Activated CD4-positive, alpha-beta memory T cell treated with anti-CD3 and anti-CD28 coated beads for 36 hours (primary cell): ENCODE measurements around the gene GRAMD1A. TPM values are rescaled to one million over a fixed set of nuclear protein-coding genes. Genes with fewer than 3 reads are reported as not detected.

Source experiments
- CTCF ChIA-PET: fragments of 350-600 bp; sonication (Branson Sonifier 250); formaldehyde crosslinking; loops from one replicate; lab custom pipeline; 2021; ENCODE audit warnings: antibody characterized with exemption, inconsistent platforms; lab: Charles Lee
- POLR2A ChIA-PET: fragments of 350-600 bp; sonication (Branson Sonifier 250); formaldehyde crosslinking; loops from one replicate; lab custom pipeline; 2021; ENCODE audit warnings: antibody characterized with exemption; lab: Charles Lee
- DNase-seq: peaks from one replicate; pipeline ENCODE4 v3.0.0-alpha.2; 2020
- H3K27ac Mint-ChIP-seq: one replicate; pipeline ENCODE4 v1.8.0; 2021; ENCODE audit warnings: mixed read lengths
- H3K27me3 Mint-ChIP-seq: one replicate; pipeline ENCODE4 v1.8.0; 2021; ENCODE audit warnings: mixed read lengths
- H3K36me3 Mint-ChIP-seq: one replicate; pipeline ENCODE4 v1.8.0; 2021; ENCODE audit warnings: mixed read lengths
- H3K4me1 Mint-ChIP-seq: one replicate; pipeline ENCODE4 v1.8.0; 2021; ENCODE audit warnings: low read depth, mixed read lengths
- H3K4me3 Mint-ChIP-seq: one replicate; pipeline ENCODE4 v1.8.0; 2021; ENCODE audit warnings: mild to moderate bottlenecking, mixed read lengths
- H3K9me3 Mint-ChIP-seq: one replicate; pipeline ENCODE4 v1.8.0; 2021; ENCODE audit warnings: mixed read lengths
- intact Hi-C: fragments of 100-400 bp; cut with micrococcal nuclease; formaldehyde crosslinking; loops from one replicate; pipeline ENCODE4 v1.15.1; 2023
- total RNA-seq, 2 experiments: library from RNA; stranded (reverse); gene quantifications; one replicate each; pipeline ENCODE4 v1.2.3, GENCODE V29; 2021

The GRAMD1A gene
- total RNA-seq, 2 experiments from 2014 or later: 204 to 223 TPM

GRCh38 chr19:35030257-35031071 lies 30.3 kb downstream of the GRAMD1A start, which contains the start of gene SCN1B:
Gene SCN1B, plus strand, starts transcription at chr19:35030470. Its CDS starts 351 bp downstream, at chr19:35030821.
- Mint-ChIP-seq H3K9me3 (no peaks in the 10 kb centered on the region), H3K27ac (no peak within 1 kb of the TSS), H3K4me3 (peak within 1 kb of the TSS; percentile 58), H3K4me1 (peaks cover 8% of the 10 kb centered on the region), H3K27me3 (peaks cover 13% of the 10 kb centered on the region), H3K36me3 (peaks cover 17% of the 10 kb centered on the region)
- peak; percentile 84 for DNase-seq
- ChIA-PET CTCF (interaction anchor here (0.7 to 2.1 kb wide), 2 partner anchors 12 to 13 kb away, joined by 3 to 13 read pairs; no protein-coding TSS in a partner anchor), POLR2A (no interaction called here)
- intact Hi-C loops: no loop called here

- Mint-ChIP-seq H3K27ac (no peak overlapping the region), H3K4me3 (peak overlapping the region; percentile 58), H3K9me3 (no peaks in the 10 kb centered on the region), H3K27me3 (peaks cover 13% of the 10 kb centered on the region), H3K36me3 (peaks cover 11% of the 10 kb centered on the region), H3K4me1 (peaks cover 8% of the 10 kb centered on the region)
- CTCF ChIA-PET: interaction anchor here (0.6 to 2.1 kb wide), 4 partner anchors 11 to 35 kb away, joined by 3 to 13 read pairs (median 5); no protein-coding TSS in a partner anchor
- intact Hi-C loops: no loop called here
- POLR2A ChIA-PET: interaction anchor here (0.6 kb wide), 1 partner anchor 59 kb away, joined by 3 read pairs; no protein-coding TSS in a partner anchor
- DNase-seq: no peak
Measured at GRCh38 chr19:35031072-35031881, 31.2 kb downstream of the GRAMD1A start.

GRCh38 chr19:35032356-35032865 lies 32.3 kb downstream of the GRAMD1A start:
- ChIA-PET CTCF (interaction anchor here (0.6 to 2.1 kb wide), 3 partner anchors 12 to 124 kb away, joined by 3 to 13 read pairs (median 3); no protein-coding TSS in a partner anchor), POLR2A (no interaction called here)
- no peak for DNase-seq
- Mint-ChIP-seq H3K27ac (no peak overlapping the region), H3K9me3 (no peaks in the 10 kb centered on the region), H3K36me3 (peaks cover 5% of the 10 kb centered on the region), H3K4me3 (no peak overlapping the region), H3K27me3 (peaks cover 13% of the 10 kb centered on the region), H3K4me1 (peaks cover 8% of the 10 kb centered on the region)
- intact Hi-C loops: no loop called here

GRCh38 chr19:35033067-35034004 lies 33.2 kb downstream of the GRAMD1A start:
- Mint-ChIP-seq H3K27ac (no peak overlapping the region), H3K36me3 (peaks cover 2% of the 10 kb centered on the region), H3K4me3 (no peak overlapping the region), H3K9me3 (no peaks in the 10 kb centered on the region), H3K4me1 (peaks cover 8% of the 10 kb centered on the region), H3K27me3 (peaks cover 13% of the 10 kb centered on the region)
- ChIA-PET POLR2A (no interaction called here), CTCF (interaction anchor here (1.6 kb wide), 1 partner anchor 11 kb away, joined by 8 read pairs; no protein-coding TSS in a partner anchor)
- intact Hi-C loops: no loop called here
- no peak for DNase-seq

- peaks cover 8% of the 10 kb centered on the region for H3K4me1 Mint-ChIP-seq
- H3K27me3 Mint-ChIP-seq: peaks cover 13% of the 10 kb centered on the region
- no peaks in the 10 kb centered on the region for H3K9me3 Mint-ChIP-seq
- H3K27ac Mint-ChIP-seq: no peak overlapping the region
- ChIA-PET POLR2A (no interaction called here), CTCF (interaction anchor here (1.6 kb wide), 1 partner anchor 10 kb away, joined by 8 read pairs; no protein-coding TSS in a partner anchor)
- no peaks in the 10 kb centered on the region for H3K36me3 Mint-ChIP-seq
- no peak overlapping the region for H3K4me3 Mint-ChIP-seq
- no peak for DNase-seq
- intact Hi-C loops: no loop called here
Measured at GRCh38 chr19:35034005-35034502, 33.9 kb downstream of the GRAMD1A start.

GRCh38 chr19:35034588-35035382 lies 34.7 kb downstream of the GRAMD1A start:
- intact Hi-C loops: no loop called here
- H3K9me3 Mint-ChIP-seq: no peaks in the 10 kb centered on the region

GRCh38 chr19:35037716-35038622 lies 37.8 kb downstream of the GRAMD1A start:
- ChIA-PET CTCF (interaction anchor here (0.8 to 1.2 kb wide), 2 partner anchors 14 to 17 kb away, joined by 3 read pairs; no protein-coding TSS in a partner anchor), POLR2A (no interaction called here)
- no peak overlapping the region for H3K4me3 Mint-ChIP-seq
- no peak overlapping the region for H3K27ac Mint-ChIP-seq
- H3K4me1 Mint-ChIP-seq: peaks cover 12% of the 10 kb centered on the region
- H3K27me3 Mint-ChIP-seq: peaks cover 5% of the 10 kb centered on the region
- no peak for DNase-seq
- intact Hi-C loops: no loop called here
- no peaks in the 10 kb centered on the region for H3K9me3 Mint-ChIP-seq
- no peaks in the 10 kb centered on the region for H3K36me3 Mint-ChIP-seq

More at GRCh38 chr19:35034588-35035382, 34.7 kb downstream of the GRAMD1A start:
- no peak overlapping the region for H3K4me3 Mint-ChIP-seq
- H3K36me3 Mint-ChIP-seq: no peaks in the 10 kb centered on the region
- DNase-seq: no peak
- CTCF ChIA-PET: interaction anchor here (1.6 kb wide), 1 partner anchor 9 kb away, joined by 8 read pairs; no protein-coding TSS in a partner anchor
- H3K27ac Mint-ChIP-seq: no peak overlapping the region
- peaks cover 13% of the 10 kb centered on the region for H3K27me3 Mint-ChIP-seq
- POLR2A ChIA-PET: no interaction called here
- peaks cover 4% of the 10 kb centered on the region for H3K4me1 Mint-ChIP-seq

GRCh38 chr19:35038623-35039512 lies 38.7 kb downstream of the GRAMD1A start:
- intact Hi-C loops: no loop called here
- ChIA-PET CTCF (interaction anchor here (0.8 to 1.2 kb wide), 2 partner anchors 13 to 16 kb away, joined by 3 read pairs; no protein-coding TSS in a partner anchor), POLR2A (no interaction called here)
- Mint-ChIP-seq H3K27me3 (peaks cover 5% of the 10 kb centered on the region), H3K4me3 (no peak overlapping the region), H3K27ac (no peak overlapping the region), H3K36me3 (no peaks in the 10 kb centered on the region), H3K9me3 (no peaks in the 10 kb centered on the region), H3K4me1 (peaks cover 12% of the 10 kb centered on the region)
- no peak for DNase-seq
